Activated naive CD8-positive, alpha-beta T cell treated with anti-CD3 and anti-CD28 coated beads, Interleukin-2, amount 10 ng/mL, durations not matched to agents 7 days and 5 days (primary cell): Measurements from ENCODE around the gene SCNN1A. TPM values are rescaled to one million over a fixed set of nuclear protein-coding genes. Genes with fewer than 3 reads are reported as not detected.
"Not testable (repeated sequence)": the region's sequence is repeated elsewhere in the genome, so short reads cannot be mapped to it uniquely, and the experiment has no call there.

Experiments used
- ATAC-seq: fragments of 150-1000 bp; cut with Tn5 transposase; one replicate; pipeline ENCODE4 v1.10.0; 2021; ENCODE audit warnings: low read depth, moderate library complexity
- POLR2A ChIA-PET: fragments of 350-600 bp; sonication (Branson Sonifier 250); formaldehyde crosslinking; loops from one replicate; lab custom pipeline; 2021; ENCODE audit warnings: antibody characterized with exemption; lab: Charles Lee
- DNase-seq: peaks from one replicate; pipeline ENCODE4 v3.0.0; 2021
- H3K27ac Mint-ChIP-seq: one replicate; pipeline ENCODE4 v1.8.0; 2022; ENCODE audit warnings: mild to moderate bottlenecking, mixed read lengths
- H3K27me3 Mint-ChIP-seq: one replicate; pipeline ENCODE4 v1.8.0; 2022; ENCODE audit warnings: mild to moderate bottlenecking, moderate library complexity, mixed read lengths
- H3K36me3 Mint-ChIP-seq: one replicate; pipeline ENCODE4 v1.8.0; 2021; ENCODE audit warnings: mild to moderate bottlenecking, mixed read lengths
- H3K4me1 Mint-ChIP-seq: one replicate; pipeline ENCODE4 v1.8.0; 2021; ENCODE audit warnings: mixed read lengths
- H3K4me3 Mint-ChIP-seq: one replicate; pipeline ENCODE4 v1.8.0; 2022; ENCODE audit warnings: mild to moderate bottlenecking, moderate library complexity, mixed read lengths
- H3K9me3 Mint-ChIP-seq: one replicate; pipeline ENCODE4 v1.8.0; 2021; ENCODE audit warnings: mixed read lengths
- total RNA-seq, 2 experiments: library from RNA; stranded (reverse); gene quantifications; one replicate each; pipeline ENCODE4 v1.2.3, GENCODE V29; 2021

The SCNN1A gene
- total RNA-seq, 2 experiments from 2014 or later, result 0.43 to 1.1 TPM

DNA sequence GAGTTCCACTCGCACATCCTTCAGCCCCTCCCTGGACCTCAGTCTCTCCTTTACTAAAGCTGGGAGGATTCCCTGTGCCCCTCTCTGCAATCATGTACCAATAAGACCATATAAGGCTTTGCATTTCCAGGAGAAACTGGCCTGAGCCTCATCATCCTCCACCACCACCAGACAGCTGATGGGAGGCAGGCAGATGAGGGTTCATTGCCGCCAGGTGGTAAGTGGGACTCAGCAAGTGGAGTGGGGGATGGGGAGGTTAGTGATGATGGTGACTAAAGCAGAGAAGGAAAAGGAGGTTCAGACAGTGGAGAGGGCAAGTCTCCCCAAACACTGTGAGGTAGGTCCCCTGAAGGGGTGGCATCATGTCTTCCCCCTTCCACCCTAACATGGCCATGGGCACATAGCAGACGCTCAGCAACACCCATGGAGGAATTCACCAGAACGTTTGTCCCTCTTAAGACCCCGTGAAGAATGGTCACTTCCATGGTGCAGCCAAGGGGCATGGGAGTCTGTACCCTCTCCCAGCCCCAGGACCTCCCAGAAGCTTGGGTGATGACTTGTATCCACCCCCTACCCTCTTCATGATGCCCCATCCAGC, 29.0 kb downstream of the SCNN1A start:
- H3K4me3 Mint-ChIP-seq, result peak overlapping the region; percentile 65
- H3K27me3 Mint-ChIP-seq, result no peaks in the 10 kb centered on the region
- DNase-seq, result no peak
- peaks cover under 1% of the 10 kb centered on the region for H3K36me3 Mint-ChIP-seq
- H3K4me1 Mint-ChIP-seq, result peaks cover 44% of the 10 kb centered on the region
- POLR2A ChIA-PET, result interaction anchor here (0.7 to 3.6 kb wide), 7 partner anchors 10 to 288 kb away, joined by 3 to 41 read pairs (median 7); no protein-coding TSS in a partner anchor
- peak overlapping the region; percentile 88 for H3K27ac Mint-ChIP-seq
- ATAC-seq, result no peak
- no peaks in the 10 kb centered on the region for H3K9me3 Mint-ChIP-seq

- H3K27ac Mint-ChIP-seq, result peak overlapping the region; percentile 88
- ATAC-seq (peak; percentile 42), DNase-seq (no peak)
- peaks cover 4% of the 10 kb centered on the region for H3K36me3 Mint-ChIP-seq
- H3K27me3 Mint-ChIP-seq, result no peaks in the 10 kb centered on the region
- H3K4me3 Mint-ChIP-seq, result peak overlapping the region; percentile 65
- POLR2A ChIA-PET, result interaction anchor here (0.7 to 3.6 kb wide), 10 partner anchors 9 to 287 kb away, joined by 3 to 41 read pairs (median 4); partner anchors contain the start of gene VAMP1
- H3K4me1 Mint-ChIP-seq, result peaks cover 44% of the 10 kb centered on the region
- no peaks in the 10 kb centered on the region for H3K9me3 Mint-ChIP-seq
Observed at GRCh38 chr12:6345319-6346091, 29.9 kb downstream of the SCNN1A start.

GRCh38 chr12:6344101-6344660, 31.2 kb downstream of the SCNN1A start:
- not testable (repeated sequence) for H3K27me3 Mint-ChIP-seq, H3K9me3 Mint-ChIP-seq, H3K36me3 Mint-ChIP-seq, H3K4me3 Mint-ChIP-seq, DNase-seq, ATAC-seq, H3K27ac Mint-ChIP-seq
- peaks cover 44% of the 10 kb centered on the region for H3K4me1 Mint-ChIP-seq
- POLR2A ChIA-PET, result interaction anchor here (0.6 to 3.6 kb wide), 4 partner anchors 9 to 149 kb away, joined by 3 to 41 read pairs (median 3); partner anchors contain the start of gene MRPL51

GRCh38 chr12:6343518-6343917, 31.8 kb downstream of the SCNN1A start:
- H3K4me3 Mint-ChIP-seq, result no peak overlapping the region
- H3K27me3 Mint-ChIP-seq, result no peaks in the 10 kb centered on the region
- H3K36me3 Mint-ChIP-seq, result peaks cover 4% of the 10 kb centered on the region
- no peaks in the 10 kb centered on the region for H3K9me3 Mint-ChIP-seq
- peak overlapping the region; percentile 49 for H3K27ac Mint-ChIP-seq
- POLR2A ChIA-PET, result interaction anchor here (0.6 to 3.6 kb wide), 5 partner anchors 8 to 150 kb away, joined by 3 to 41 read pairs (median 3); partner anchors contain the start of gene MRPL51
- DNase-seq (no peak), ATAC-seq (no peak)
- H3K4me1 Mint-ChIP-seq, result peaks cover 44% of the 10 kb centered on the region

DNA sequence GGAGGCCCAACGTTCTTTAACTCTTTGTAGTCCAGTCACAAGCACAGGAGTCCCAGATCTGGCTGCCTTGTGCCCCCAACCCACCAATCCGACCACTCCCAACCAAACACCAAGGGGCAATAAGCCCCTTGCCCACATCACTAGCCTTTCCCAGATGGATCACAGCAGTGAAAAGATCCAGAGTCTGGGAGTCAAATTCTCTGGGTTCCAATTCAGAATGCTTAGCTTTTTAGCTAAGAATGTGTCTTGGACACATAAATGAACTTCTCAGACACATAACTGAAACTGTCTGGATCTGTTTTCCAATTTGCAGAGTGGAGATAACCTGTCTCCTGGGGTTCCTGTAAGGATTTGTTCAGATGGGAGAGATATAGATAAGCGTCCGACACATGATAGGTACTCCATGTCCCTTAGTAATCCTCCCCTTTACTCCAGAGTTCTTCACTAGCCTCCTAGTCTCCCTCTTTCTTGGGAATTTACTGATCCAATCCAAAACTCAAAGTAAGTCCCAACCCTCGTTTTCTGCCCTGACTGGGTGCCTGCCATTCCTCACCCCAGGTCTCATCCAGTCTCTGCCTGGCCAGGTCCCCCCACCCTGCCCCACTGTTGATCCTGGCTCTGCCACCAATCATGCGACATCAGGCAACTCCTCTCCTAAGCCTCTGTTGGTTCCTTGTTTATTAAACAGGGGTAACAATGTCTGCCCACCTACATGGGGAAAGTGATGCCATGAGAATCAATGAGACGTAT, 33.0 kb downstream of the SCNN1A start:
- peaks cover 41% of the 10 kb centered on the region for H3K4me1 Mint-ChIP-seq
- H3K36me3 Mint-ChIP-seq, result peaks cover 4% of the 10 kb centered on the region
- no peak overlapping the region for H3K27ac Mint-ChIP-seq
- DNase-seq, result no peak
- POLR2A ChIA-PET, result interaction anchor here (0.6 to 10.8 kb wide), 5 partner anchors 8 to 128 kb away, joined by 3 to 122 read pairs (median 4); partner anchors contain the start of gene VAMP1
- H3K27me3 Mint-ChIP-seq, result no peaks in the 10 kb centered on the region
- no peak for ATAC-seq
- no peaks in the 10 kb centered on the region for H3K9me3 Mint-ChIP-seq
- no peak overlapping the region for H3K4me3 Mint-ChIP-seq

DNA sequence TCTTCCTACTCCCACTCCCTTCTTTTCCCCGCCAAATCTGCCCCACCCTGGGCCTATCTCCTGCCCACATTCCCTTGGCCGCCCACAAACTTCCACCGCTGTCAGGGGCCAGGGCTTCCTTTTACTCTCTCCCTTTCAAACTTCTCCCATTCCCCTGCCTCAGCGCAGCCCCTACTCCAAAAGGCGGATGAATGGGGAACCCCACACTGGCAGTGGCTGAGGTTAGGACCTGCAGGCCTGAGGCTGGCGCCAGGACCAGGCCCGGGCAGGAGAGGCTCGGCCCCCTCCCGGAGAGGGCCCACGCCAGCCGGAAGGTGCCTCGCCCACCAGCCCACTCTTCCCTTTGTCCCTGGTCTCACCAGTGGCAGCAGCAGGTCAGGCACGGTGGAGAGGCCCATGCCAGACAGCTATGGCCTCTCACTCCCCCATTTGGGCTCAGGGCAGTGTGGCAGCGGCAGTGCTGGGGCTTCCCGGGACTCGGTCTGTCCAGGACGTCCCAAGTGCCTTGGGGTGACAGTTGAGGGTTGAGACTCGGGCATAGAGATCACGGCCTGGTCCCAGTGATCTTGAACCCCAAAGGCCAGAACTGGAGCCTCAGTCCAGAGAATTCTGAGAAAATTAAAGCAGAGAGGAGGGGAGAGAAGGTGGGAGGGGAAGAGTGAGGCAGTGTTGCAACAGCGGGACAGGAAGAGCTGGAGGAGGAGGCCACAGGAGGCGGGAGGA, 33.8 kb downstream of the SCNN1A start, which contains the start of gene TNFRSF1A:
TNFRSF1A (minus strand) TSS at position 660 of the 723 bp plus-strand sequence; CDS start at position 398, 262 bp downstream.
- peaks cover 37% of the 10 kb centered on the region for H3K4me1 Mint-ChIP-seq
- no peak within 1 kb of the TSS for H3K4me3 Mint-ChIP-seq
- peak; percentile 58 for DNase-seq
- no peaks in the 10 kb centered on the region for H3K9me3 Mint-ChIP-seq
- H3K27ac Mint-ChIP-seq, result peak within 1 kb of the TSS; percentile 49
- POLR2A ChIA-PET, result interaction anchor here (0.6 to 10.8 kb wide), 4 partner anchors 14 to 129 kb away, joined by 3 to 122 read pairs (median 4); partner anchors contain the start of gene VAMP1
- peak; percentile 19 for ATAC-seq
- no peaks in the 10 kb centered on the region for H3K27me3 Mint-ChIP-seq
- H3K36me3 Mint-ChIP-seq, result peaks cover 4% of the 10 kb centered on the region

- POLR2A ChIA-PET, result interaction anchor here (1.1 to 10.8 kb wide), 4 partner anchors 15 to 130 kb away, joined by 4 to 122 read pairs (median 4); partner anchors contain the start of gene VAMP1
- no peak for DNase-seq
- peaks cover 35% of the 10 kb centered on the region for H3K4me1 Mint-ChIP-seq
- no peaks in the 10 kb centered on the region for H3K9me3 Mint-ChIP-seq
- H3K36me3 Mint-ChIP-seq, result peaks cover 4% of the 10 kb centered on the region
- no peak overlapping the region for H3K27ac Mint-ChIP-seq
- no peaks in the 10 kb centered on the region for H3K27me3 Mint-ChIP-seq
- no peak for ATAC-seq
- H3K4me3 Mint-ChIP-seq, result no peak overlapping the region
Observed at GRCh38 chr12:6340745-6341416, 34.5 kb downstream of the SCNN1A start.

DNA sequence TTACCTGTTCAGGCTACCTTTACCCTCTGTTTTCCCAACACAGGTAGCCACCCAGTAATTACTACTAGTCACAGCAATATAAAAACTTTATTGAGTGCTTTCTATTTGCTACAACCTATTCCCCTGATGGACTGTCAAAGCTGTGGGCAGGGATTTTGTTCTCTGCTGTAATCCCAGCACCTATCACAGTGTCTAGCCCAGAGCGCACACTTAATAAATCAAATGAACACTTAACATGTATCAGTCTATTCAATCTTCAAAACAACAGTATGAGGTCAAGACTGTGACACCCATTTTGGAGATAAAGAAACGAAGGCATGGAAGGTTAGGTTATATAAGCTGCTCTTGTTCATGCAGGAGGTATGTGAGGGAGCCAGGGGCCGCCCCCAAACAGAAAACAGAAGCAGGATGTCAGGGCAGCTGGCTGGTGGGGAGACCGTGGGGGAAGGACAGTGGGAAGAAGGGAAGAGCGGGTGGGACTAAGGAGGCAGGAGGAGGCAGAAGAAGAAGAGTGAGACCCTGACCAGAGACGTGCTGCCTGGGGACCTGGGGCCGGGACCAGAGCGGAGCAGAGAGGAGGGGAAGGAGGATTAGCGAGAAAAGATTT, 35.2 kb downstream of the SCNN1A start:
- H3K36me3 Mint-ChIP-seq, result peaks cover 6% of the 10 kb centered on the region
- DNase-seq, result no peak
- peaks cover 34% of the 10 kb centered on the region for H3K4me1 Mint-ChIP-seq
- ATAC-seq, result no peak
- H3K27me3 Mint-ChIP-seq, result no peaks in the 10 kb centered on the region
- POLR2A ChIA-PET, result interaction anchor here (1.1 to 10.8 kb wide), 5 partner anchors 27 to 194 kb away, joined by 3 to 122 read pairs (median 4); partner anchors contain the start of genes GAPDH and VAMP1
- H3K9me3 Mint-ChIP-seq, result no peaks in the 10 kb centered on the region
- H3K27ac Mint-ChIP-seq, result no peak overlapping the region
- no peak overlapping the region for H3K4me3 Mint-ChIP-seq

DNA sequence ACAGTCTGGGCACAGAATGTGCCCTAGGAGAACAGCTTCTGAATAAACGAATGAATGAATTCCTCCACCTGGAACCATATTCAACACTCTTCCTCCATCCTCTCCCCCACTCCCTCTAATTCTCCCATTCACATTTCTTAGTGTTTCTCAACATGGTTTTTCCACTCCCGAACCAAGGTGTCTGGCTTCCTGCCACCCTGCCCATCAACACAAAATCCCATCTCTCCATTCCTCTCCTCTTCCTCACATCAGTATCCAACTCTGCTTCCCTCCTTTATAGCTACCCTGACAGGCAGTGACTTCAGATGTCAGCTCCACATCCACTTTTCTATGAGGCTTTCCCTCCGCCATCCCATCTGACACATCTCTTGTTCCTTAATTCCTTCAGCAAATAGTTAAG, 36.4 kb downstream of the SCNN1A start:
- Mint-ChIP-seq H3K36me3 (peaks cover 6% of the 10 kb centered on the region), H3K27me3 (no peaks in the 10 kb centered on the region), H3K9me3 (no peaks in the 10 kb centered on the region), H3K27ac (no peak overlapping the region), H3K4me1 (peaks cover 42% of the 10 kb centered on the region), H3K4me3 (no peak overlapping the region)
- POLR2A ChIA-PET, result interaction anchor here (0.7 to 10.8 kb wide), 9 partner anchors 11 to 196 kb away, joined by 3 to 122 read pairs (median 4); partner anchors contain the start of genes GAPDH and TAPBPL
- ATAC-seq (no peak), DNase-seq (no peak)

- H3K4me1 Mint-ChIP-seq, result peaks cover 44% of the 10 kb centered on the region
- POLR2A ChIA-PET, result interaction anchor here (0.7 to 10.8 kb wide), 8 partner anchors 12 to 196 kb away, joined by 3 to 122 read pairs (median 4); partner anchors contain the start of genes GAPDH and TAPBPL
- H3K9me3 Mint-ChIP-seq, ATAC-seq, DNase-seq, H3K4me3 Mint-ChIP-seq, H3K27ac Mint-ChIP-seq, H3K27me3 Mint-ChIP-seq, H3K36me3 Mint-ChIP-seq: not testable (repeated sequence)
Observed at GRCh38 chr12:6338536-6338935, 36.8 kb downstream of the SCNN1A start.

- peaks cover 45% of the 10 kb centered on the region for H3K4me1 Mint-ChIP-seq
- DNase-seq (no peak), ATAC-seq (no peak)
- H3K4me3 Mint-ChIP-seq, result no peak overlapping the region
- peaks cover 12% of the 10 kb centered on the region for H3K36me3 Mint-ChIP-seq
- POLR2A ChIA-PET, result interaction anchor here (1.2 to 10.8 kb wide), 9 partner anchors 8 to 197 kb away, joined by 3 to 122 read pairs (median 9); partner anchors contain the start of genes GAPDH and TAPBPL
- H3K27me3 Mint-ChIP-seq, result no peaks in the 10 kb centered on the region
- H3K27ac Mint-ChIP-seq, result no peak overlapping the region
- H3K9me3 Mint-ChIP-seq, result no peaks in the 10 kb centered on the region
Observed at GRCh38 chr12:6337958-6338433, 37.4 kb downstream of the SCNN1A start.
